ENCODE measurements around the gene KDM2B. TPM values are rescaled to one million over a fixed set of nuclear protein-coding genes. Genes with fewer than 3 reads are reported as not detected.

KDM2B gene
- total RNA-seq, 4 donors from 2014 or later, result 14.8 to 27.0 (median 16.7) TPM

DNA sequence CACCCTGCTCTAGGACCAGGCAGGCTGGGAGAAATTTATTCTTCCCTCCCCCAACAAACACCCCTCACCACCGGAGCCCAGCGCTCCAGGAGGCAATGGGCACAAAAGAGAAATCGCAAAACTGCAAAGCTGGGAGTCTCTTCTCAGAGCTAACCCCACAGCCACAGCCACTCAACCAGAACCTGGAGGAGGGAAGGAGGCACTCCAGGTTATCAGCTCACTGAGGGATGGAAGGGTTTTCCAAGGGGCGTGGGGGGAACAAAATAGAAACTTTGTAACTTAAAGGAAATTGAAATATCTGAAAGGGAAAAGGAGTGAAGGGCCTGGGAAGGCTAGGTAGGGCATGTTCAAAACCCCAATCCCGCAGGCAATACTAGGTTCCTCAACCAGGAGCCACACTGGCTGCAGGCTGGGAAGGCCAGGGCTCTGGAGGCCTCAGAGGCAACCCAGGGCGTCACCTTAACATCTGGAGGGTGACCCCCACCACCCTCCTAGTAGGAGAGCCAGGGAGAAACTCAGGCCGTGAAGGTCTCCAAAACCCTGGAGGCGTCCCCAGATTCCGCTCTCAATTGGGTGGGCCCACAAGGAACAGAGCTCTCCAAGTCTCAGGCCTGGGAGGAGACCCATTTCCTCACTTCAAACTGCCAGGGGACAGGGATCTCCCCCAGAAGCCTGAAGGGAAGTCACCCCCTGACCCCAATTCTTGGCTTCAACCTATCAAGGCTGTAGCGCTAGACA, 3.2 kb downstream of the KDM2B start:
- ATAC-seq (ENCODE audit: low FRiP score), result no peak
- no peak for TF ChIP-seq CTCF (IDR thresholded peaks at IDR 0.05)
- DNase-seq (ENCODE audit: low spot score), result no peak

DNA sequence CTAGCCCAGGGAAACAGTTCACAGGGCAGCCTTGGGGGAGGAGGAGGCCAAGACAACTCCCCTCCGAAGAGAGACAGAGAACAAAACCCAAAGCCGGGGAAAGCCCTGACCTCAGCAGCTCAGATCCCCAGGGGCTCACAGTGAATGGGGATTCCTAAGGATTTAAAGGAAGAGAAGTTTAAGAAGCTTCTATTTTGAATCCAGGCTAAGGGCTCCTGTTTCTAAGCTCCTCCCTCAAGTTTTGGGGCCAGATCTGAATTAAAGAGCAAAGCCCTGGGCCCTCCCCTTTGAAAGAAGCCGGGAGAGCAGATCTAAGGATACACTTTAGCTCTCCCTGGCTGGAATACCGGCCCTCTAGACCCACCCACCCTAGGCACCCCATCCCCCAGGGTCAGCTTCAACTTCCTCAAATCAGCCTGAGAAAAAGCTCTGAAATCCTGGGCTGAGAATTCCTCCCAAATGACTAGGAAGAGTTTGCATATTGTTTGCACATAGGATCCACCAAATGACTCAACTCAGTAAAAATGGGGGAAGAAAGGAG, 3.9 kb downstream of the KDM2B start:
- ATAC-seq (ENCODE audit: low FRiP score) (peak; percentile 18), DNase-seq (ENCODE audit: low spot score) (no peak)
- TF ChIP-seq CTCF (IDR thresholded peaks at IDR 0.05), result no peak

GRCh38 chr12:121575952-121576625, 4.7 kb downstream of the KDM2B start:
- no peak for TF ChIP-seq CTCF (IDR thresholded peaks at IDR 0.05)
- ATAC-seq (ENCODE audit: low FRiP score), result no peak
- no peak for DNase-seq (ENCODE audit: low spot score)

GRCh38 chr12:121575051-121575450, 5.8 kb downstream of the KDM2B start:
- ATAC-seq (ENCODE audit: low FRiP score) (no peak), DNase-seq (ENCODE audit: low spot score) (no peak)
- no peak for TF ChIP-seq CTCF (IDR thresholded peaks at IDR 0.05)

DNA sequence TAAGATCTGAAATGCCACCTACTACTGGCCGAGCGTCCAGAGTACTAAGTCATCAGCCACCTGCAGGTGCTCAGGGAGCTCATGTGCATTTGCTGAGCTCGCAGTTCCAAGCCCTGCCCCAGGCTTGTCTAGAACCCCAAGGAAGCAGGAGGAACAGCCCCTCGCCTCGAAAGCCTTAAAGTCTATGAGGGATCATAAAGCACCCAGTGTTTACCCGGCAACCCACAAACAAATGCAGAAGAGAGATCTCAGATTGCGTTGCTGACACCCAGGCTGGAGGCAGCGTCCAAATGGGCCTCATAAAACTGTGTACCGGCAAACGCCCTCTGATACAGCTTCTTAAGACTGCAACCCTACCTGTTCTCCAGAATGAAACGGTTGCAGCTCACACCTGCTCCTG, 6.8 kb downstream of the KDM2B start:
- DNase-seq (ENCODE audit: low spot score), result no peak
- no peak for ATAC-seq (ENCODE audit: low FRiP score)
- no peak for TF ChIP-seq CTCF (IDR thresholded peaks at IDR 0.05)

DNA sequence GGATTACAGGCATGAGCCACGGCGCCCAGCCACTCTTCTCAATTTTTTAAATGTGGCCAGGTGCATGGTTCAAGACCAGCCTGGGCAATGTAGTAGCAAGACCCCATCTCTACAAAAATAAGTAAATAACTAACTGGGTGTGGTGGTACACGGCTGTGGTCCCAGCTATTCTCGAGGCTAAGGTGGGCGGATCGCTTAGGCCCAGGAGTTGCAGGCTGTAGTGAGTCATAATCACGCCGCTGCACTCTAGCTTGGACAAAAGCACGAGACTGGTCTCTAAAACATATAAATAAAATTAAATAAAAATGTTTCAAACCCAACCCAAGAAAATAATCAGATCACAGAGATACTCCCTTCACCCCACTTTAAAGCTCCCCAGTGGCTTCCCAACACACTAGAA, 8.9 kb downstream of the KDM2B start:
- no peak for TF ChIP-seq CTCF (IDR thresholded peaks at IDR 0.05)
- ATAC-seq (ENCODE audit: low FRiP score), result no peak
- DNase-seq (ENCODE audit: low spot score), result no peak

Measured in omental fat pad (tissue), 4 donors.